ENCODE results near the gene WFDC5.

- no peak for TF ChIP-seq POLR2A (IDR thresholded peaks at IDR 0.05; ENCODE audit: low read depth, low read length)
- no peak for TF ChIP-seq CTCF (IDR thresholded peaks at IDR 0.05; ENCODE audit: extremely low read depth in 1 of 2, insufficient read depth in 1 of 2, low read depth in 1 of 2, low read length in 2 of 2)
- TF ChIP-seq EZH2 (IDR thresholded peaks at IDR 0.05; ENCODE audit: borderline replicate concordance, low read depth, low read length, severe bottlenecking): no peak
- no peak for TF ChIP-seq POLR2AphosphoS5 (IDR thresholded peaks at IDR 0.05; ENCODE audit: insufficient read depth, low read depth, low read length)
- TF ChIP-seq MAX (IDR thresholded peaks at IDR 0.05; ENCODE audit: insufficient read depth, insufficient read length): no peak
- no peak for TF ChIP-seq FOS (IDR thresholded peaks at IDR 0.05; ENCODE audit: borderline replicate concordance, insufficient read depth, low read length)
- TF ChIP-seq GATA2 (IDR thresholded peaks at IDR 0.05; ENCODE audit: insufficient read depth, insufficient read length, low read depth, low read length): no peak
Measured at GRCh38 chr20:45082468-45082867, 32.5 kb downstream of the WFDC5 start.
